Activated naive CD4-positive, alpha-beta T cell treated with anti-CD3 and anti-CD28 coated beads, Interleukin-2, amount 50 U/mL, for 16 hours (primary cell): ENCODE measurements around the gene TOR2A.

Source experiments
- DNase-seq: peaks from one replicate; pipeline ENCODE4 v3.0.0-alpha.2; 2020

Gene TOR2A

GRCh38 chr9:127716412-127716811 lies 18.7 kb downstream of the TOR2A start:
- no peak for DNase-seq

DNA sequence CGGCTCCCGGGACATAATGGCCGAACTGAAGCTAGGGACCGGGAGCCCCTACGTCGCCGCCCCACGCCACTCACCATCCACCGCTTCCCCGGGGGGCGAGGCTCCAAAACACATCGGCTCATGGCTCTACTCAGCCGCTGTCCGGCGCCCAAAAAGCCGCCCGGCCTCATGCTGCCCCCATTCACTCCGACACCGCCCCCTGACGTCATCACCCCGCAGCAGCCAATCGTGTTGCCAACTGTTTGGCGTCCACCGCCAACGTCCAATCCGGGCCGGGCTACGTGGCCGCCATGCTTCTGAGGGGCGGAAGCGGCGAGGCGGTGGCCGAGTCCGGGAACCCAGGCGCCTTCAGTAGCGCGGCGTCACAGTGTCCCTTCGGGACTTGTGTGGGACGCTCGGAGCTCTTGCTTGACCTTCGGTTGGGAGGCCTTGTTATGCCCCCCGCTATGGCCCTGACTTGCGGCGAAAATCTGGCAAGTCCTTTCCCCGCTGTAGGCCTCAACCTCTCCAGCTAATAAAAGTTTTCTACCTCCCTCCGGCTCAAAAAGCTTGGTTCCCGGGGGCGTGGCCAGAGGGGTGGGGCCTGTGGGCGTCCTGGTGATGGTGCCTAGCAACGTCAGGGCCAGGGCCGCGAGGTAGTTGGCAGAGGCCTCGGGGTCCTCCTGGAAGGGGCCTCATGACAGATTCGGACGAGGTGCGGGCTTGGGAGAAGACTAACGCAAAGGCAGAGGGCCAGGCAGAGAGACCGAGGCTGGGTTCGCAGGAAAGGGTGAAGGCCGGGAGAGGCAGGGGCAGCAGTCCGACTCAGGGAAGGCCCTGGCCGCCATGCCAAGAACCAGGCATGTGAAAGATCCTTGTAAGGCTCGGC lies 19.4 kb downstream of the TOR2A start, which contains the start of the genes PTRH1 and TTC16:
Gene PTRH1 (minus strand): TSS at position 194 of the 868 bp plus-strand sequence. CDS start 24 bp downstream, at position 170.
Gene TTC16 (plus strand): TSS at position 610 of the 868 bp plus-strand sequence. CDS start 67 bp downstream, at position 677.
- DNase-seq: peak; percentile 97

DNA sequence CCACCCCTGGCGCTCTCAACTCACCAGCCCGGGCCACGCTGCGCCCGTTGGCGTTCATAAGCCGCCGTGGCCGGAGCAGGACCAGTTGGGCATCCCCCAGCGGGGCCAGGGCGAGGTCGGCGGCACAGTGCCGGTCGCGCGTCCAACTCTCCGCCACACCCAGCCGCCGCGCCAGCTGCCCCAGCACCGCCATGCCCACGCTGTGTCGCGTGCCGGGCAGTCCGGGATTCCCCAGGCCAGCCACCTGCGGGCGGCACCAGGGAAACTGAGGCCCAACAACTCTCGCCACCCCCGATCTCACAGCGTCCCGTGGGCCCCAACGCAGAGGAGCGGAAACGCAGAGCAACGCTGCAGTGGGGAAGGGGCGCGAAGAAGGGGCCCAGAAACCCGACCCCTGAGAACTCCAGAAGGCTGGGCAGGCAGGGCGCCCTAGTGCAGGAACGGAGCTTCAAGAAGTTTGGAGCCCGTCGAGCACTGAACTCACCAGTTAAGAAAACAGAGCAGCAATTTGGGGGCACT lies 20.1 kb downstream of the TOR2A start:
- DNase-seq: no peak

- DNase-seq: no peak
Measured at GRCh38 chr9:127714020-127714750, 20.9 kb downstream of the TOR2A start.

- DNase-seq: no peak
Measured at GRCh38 chr9:127712867-127713266, 22.2 kb downstream of the TOR2A start.

DNA sequence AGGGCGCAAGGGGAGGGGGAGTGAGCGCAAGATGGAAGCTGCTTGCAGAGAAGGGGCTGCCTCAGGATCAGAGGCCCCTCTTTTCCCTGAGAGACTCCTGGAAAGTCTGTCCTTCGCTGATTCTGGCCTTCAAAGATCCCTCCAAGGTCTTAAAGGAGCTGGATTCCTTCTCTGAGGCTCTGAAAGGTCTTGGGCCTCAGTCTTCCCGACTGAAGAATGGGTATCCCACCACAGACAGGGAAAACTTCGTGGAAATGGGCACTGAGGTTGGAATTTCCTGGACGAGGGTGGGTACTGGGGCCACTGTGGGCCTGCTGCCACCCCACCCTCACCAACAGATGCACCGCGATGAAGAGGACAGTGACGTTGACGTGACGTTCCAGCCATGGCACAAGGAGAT lies 22.7 kb downstream of the TOR2A start:
- DNase-seq: no peak

DNA sequence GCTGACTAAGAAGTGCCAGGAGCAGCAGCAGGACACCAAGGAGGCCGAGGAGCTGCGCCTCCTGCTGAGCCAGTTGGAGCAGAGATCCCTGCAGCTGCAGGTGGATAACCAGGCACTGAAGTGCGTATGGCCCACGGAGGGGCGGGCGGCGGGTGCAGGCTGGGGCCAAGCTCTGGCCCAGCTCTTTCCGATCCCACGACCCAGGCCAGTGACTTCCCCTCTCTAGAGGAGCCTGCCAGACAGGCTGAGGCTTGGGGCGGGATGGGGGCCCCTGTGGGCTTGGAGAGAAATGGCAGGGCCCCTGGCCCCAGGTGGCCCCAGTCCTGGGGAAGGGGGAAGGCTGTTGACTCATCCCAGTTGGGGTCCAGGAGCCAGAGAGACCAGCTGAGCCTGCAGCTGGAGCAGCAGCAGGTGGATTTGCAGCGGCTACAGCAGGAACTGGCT lies 23.2 kb downstream of the TOR2A start:
- no peak for DNase-seq

DNA sequence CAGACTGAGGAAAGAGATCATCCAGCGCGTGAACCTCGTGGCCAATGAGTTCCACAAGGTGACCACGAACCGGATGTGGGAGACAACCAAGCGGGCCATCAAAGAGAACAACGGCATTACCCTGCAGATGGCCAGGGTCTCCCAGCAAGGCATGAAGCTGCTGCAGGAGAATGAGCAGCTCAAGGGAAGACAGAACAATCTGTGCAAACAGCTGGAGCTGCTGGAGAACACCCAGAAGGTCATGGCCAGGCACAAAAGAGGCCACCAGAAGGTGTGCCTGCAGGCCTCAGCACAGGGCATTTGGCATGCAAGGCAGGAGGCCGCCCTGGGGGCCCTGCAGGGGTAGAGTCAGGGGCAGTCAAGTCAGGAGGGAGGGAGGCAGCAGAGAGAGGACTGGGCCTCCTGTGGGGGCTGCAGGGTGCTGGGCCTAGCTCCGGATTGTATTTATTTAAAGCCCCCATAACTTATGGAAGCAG lies 23.8 kb downstream of the TOR2A start:
- DNase-seq: no peak

GRCh38 chr9:127710204-127710783 lies 24.8 kb downstream of the TOR2A start:
- no peak for DNase-seq

GRCh38 chr9:127708952-127709587 lies 26.0 kb downstream of the TOR2A start:
- no peak for DNase-seq

- DNase-seq: no peak
Measured at GRCh38 chr9:127707766-127708165, 27.3 kb downstream of the TOR2A start.

DNA sequence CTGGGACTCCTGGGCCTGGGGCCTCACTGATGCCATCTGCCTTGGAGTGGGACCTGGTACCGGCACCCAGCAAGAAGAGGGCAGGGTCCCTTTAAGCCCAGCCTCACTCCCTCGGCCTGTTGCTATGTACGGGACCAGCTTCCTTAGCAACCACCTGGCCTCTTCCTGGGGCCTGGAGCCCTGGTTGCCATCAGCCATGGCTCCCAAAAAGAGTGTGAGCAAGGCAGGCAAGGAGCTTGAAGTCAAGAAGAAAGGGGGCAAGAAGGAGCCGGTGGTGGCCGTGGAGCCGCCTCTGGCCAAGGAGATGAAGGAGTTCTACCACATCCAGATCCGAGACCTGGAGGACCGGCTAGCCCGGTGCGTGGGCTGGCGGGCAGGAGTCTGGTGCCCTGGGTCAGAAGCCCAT lies 28.3 kb downstream of the TOR2A start, which contains the start of gene CFAP157:
Gene CFAP157 (plus strand): TSS at position 153 of the 406 bp plus-strand sequence. CDS start 44 bp downstream, at position 197.
- DNase-seq: no peak

DNA sequence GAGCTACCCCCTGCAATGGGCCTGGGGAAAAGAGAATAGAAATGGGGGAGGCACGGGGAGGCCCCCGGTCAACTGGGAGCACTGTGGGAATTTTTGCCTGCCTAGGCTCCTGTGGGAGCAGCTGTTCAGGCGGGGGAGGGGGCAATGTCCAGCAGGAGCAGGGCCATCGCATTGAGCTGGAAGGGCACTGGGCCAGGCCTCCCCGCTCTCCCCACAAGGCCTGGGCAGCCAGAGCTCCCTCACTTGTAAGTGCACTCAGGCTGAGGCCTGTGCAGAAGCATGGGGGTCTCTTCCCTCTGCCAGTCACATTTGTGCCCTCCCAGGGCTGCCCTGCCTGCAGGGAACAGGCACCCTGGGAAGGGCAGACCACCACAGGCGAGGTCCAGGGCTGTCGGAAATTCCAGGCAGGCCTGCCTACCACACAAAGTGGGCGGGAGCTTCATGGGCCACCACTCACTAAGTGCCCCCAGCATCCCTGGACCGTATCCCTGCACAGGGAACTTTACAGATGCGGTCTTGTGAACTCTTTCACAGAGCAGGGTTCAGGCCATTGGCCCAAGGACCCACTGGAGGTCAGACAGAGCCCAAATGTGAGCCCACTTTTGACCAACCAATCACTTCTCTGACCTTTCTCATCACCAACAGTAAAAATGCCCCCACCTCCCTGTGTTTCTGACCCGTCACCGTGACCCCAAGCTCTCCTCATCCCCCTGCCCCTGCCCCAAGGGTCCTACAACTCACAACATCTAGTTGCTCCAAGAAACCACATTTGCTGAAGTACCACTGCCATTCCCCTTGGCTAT lies 29.3 kb downstream of the TOR2A start:
- DNase-seq: no peak

DNA sequence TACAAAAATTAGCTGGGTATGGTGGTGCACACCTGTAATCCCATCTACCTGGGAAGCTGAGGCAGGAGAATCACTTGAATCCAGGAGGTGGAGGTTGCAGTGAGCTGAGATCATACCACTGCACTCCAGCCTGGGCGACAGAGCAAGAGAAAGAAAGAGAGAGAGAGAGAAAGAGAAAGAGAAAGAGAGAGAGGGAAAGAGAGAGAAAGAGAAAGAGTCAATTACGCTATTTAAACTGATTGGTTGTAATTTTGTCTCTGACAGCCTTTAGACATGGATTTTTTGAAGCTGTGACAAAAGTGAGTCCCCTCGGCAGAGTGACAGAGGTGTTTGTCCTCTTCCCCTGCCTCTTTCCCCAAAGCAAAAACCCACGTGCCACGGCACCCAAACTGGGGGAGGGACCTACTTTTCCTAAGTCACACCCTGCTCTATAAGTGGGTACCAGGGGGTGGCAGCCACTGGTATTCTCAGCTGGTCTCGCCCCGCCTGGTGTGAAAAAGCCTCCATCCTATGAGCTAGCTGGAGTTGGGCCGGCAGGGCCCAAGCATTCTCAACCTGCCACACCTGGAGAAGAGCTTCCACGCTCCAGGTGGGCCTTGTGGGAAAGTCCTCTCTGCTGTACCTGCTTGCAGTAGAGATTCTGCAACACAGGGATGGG lies 31.7 kb downstream of the TOR2A start:
- DNase-seq: no peak

DNA sequence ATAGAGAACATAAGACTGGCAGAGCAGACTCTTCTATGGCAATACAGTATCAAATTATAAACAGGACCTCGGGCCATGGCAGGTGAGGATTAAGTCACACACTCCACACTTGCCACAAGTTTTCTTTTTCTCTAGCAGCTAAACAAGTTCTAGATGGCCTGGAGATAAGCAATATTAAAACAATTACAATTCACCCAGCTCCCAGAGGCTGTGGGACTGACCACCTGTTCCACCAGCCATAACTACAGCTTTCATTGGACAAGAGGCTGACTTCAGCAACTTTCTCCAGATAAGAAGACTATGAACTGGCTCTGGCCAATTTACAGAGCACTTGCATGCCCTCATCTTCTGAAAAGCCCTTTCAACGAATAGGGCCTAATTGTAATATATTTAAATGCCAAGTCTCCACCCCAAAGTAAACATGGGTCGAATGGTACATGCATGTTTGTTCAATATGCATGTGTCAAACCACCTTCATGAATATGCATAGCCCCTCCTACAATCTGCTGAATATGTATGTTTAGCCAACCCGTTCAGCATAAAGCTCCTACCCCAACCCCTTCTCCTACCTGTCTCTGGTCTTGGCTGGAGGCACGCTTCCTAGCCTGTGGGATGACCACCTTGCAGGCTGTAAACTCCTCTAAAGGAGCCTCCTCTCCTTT lies 34.4 kb downstream of the TOR2A start:
- DNase-seq: no peak

DNA sequence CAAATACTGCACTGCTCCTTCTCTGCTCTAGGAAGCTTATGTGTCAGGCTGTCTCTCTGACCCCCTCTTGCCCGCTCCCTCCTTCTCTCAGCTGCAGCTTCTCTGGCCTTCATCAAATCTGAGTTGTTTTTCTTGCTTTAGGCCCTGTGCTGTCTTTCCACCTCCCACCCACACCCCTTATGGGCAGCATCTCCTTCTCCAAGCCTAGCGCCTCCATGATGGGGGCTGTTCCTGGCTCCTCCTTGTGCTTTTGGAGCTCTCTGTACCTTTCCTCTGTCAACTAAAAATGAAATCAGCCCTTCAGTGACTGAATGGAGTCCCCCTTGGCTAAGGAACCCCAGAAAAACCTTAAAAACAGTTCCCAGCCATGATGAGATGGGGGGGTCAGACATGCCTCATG lies 35.0 kb downstream of the TOR2A start:
- no peak for DNase-seq

DNA sequence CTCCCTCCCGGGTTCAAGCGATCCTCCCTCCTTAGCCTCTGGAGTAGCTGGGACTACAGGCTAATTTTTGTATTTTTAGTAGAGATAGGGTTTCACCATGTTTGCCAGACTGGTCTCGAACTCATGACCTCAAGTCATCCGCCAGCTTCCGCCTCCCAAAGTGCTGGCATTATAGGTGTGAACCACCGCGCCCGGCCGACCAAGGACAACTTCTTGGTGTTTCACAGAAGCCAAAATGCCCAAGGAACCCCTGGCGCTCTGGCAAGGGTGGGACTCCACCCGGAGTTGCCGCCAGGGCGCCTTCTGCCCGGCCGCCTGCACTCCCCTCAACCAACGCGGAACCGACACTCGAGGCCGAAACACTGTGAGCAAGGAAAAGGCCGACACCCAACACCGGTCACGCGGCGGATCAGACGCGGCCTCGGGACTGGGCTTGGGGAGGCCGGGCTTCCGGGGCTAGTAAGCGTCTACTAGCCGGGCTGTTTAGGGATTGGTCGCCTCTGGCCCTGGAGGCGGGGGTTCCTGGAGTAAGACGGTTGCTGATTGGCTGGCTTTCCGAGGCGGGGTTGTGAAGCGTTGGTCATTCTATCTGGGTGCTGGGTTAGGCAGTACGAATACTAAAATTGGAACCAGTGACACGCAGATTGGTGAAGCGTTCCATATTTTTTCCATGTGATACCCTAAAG lies 36.0 kb downstream of the TOR2A start:
- peak; percentile 86 for DNase-seq

- DNase-seq: no peak
Measured at GRCh38 chr9:127698386-127698785, 36.7 kb downstream of the TOR2A start.

- no peak for DNase-seq
Measured at GRCh38 chr9:127697575-127697974, 37.5 kb downstream of the TOR2A start.
